OCI-LY7 (cell line): ENCODE measurements around the gene FAM110D.

Experiments used
- EZH2phosphoT487 ChIP-seq: fragments of 200-600 bp; sonication (generic); IDR thresholded peaks from 2 replicates; pipeline ENCODE4 v1.6.1; 2018; ENCODE audit warnings: low read depth, borderline replicate concordance, mild to moderate bottlenecking, mixed run types, antibody characterized with exemption, low read length, moderate library complexity, mixed read lengths
- TF ChIP-seq, protein P1 (sequence below): fragments of 200-600 bp; sonication (generic); conservative IDR thresholded peaks from 2 replicates; pipeline ENCODE4 v1.5.1; 2014; ENCODE audit warnings: mild to moderate bottlenecking, antibody characterized with exemption, low read length, moderate library complexity, mixed read lengths

DNA sequence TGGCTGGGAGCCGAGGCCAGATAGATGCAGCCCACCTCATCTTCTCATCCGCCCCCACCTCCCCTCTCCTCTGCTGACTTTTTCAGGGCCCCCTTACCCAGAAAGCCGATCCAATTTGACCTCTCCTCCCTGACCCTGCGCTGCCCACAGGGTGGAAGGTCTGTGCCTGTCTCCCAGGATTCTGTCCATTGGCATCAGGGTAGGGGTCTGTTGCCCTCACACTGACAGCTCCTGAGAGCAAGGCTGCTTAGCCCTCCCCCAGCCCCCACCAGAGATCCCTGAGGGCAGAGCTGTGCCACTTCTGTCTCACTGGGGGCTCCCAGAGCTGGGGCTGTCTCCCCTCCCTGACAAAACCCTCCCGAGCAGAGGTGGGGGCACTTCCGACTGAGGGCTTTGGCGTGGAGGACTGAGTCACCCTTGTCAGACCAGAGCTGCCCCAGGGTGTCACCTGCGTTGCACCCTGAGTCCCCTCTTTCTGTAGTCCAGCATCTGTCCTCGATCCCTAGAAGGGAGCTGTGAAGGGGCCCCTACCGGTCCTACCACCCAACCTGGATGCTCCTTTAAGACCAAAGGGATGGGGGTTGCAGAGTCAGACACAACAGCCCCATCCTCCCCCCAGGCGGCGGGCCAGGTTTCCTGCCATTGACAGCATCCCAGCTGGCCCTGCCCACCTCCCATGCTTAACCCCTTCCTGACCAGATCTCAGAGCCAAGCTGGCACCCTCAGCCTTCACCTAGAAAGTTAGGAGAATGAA, 2.4 kb upstream of the FAM110D start:
- TF ChIP-seq, protein P1, sequence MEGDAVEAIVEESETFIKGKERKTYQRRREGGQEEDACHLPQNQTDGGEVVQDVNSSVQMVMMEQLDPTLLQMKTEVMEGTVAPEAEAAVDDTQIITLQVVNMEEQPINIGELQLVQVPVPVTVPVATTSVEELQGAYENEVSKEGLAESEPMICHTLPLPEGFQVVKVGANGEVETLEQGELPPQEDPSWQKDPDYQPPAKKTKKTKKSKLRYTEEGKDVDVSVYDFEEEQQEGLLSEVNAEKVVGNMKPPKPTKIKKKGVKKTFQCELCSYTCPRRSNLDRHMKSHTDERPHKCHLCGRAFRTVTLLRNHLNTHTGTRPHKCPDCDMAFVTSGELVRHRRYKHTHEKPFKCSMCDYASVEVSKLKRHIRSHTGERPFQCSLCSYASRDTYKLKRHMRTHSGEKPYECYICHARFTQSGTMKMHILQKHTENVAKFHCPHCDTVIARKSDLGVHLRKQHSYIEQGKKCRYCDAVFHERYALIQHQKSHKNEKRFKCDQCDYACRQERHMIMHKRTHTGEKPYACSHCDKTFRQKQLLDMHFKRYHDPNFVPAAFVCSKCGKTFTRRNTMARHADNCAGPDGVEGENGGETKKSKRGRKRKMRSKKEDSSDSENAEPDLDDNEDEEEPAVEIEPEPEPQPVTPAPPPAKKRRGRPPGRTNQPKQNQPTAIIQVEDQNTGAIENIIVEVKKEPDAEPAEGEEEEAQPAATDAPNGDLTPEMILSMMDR: no peak
- no peak for TF ChIP-seq EZH2phosphoT487
